GM23338 (cell line): ENCODE measurements around the gene ZNF865. TPM values are rescaled to one million over a fixed set of nuclear protein-coding genes. Genes with fewer than 3 reads are reported as not detected.

Experiments
- ATAC-seq: fragments of 200-7000 bp; cut with Tn5 transposase; 3 replicates; pipeline ENCODE4 v1.9.1; 2020
- DNase-seq: peaks from one replicate; pipeline ENCODE4 v3.0.0-alpha.2; 2015; ENCODE audit warnings: low spot score
- H2AFZ ChIP-seq: fragments of 200-600 bp; sonication (generic); 2 replicates; pipeline ENCODE4 v1.8.0; 2016; ENCODE audit warnings: antibody characterized with exemption, mild to moderate bottlenecking, moderate library complexity
- H3F3A ChIP-seq: fragments of 200-600 bp; sonication (generic); replicated peaks from 2 replicates; pipeline ENCODE4 v1.8.0; 2017; ENCODE audit warnings: antibody characterized with exemption, mixed run types, low read depth
- H3K27ac ChIP-seq: fragments of 200-600 bp; sonication (generic); 2 replicates; pipeline ENCODE4 v1.6.1; 2016; ENCODE audit warnings: low read depth
- H3K27me3 ChIP-seq: fragments of 200-600 bp; sonication (generic); 2 replicates; pipeline ENCODE4 v1.8.0; 2016; ENCODE audit warnings: mild to moderate bottlenecking, mixed run types, moderate library complexity; ENCODE audit not compliant: insufficient read depth
- H3K36me3 ChIP-seq: fragments of 200-600 bp; sonication (generic); 2 replicates; pipeline ENCODE4 v1.8.0; 2016; ENCODE audit warnings: mild to moderate bottlenecking; ENCODE audit not compliant: insufficient read depth
- H3K4me1 ChIP-seq: fragments of 200-600 bp; sonication (generic); 2 replicates; pipeline ENCODE4 v1.8.0; 2016; ENCODE audit warnings: mild to moderate bottlenecking, moderate library complexity; ENCODE audit not compliant: insufficient read depth
- H3K4me2 ChIP-seq: fragments of 200-600 bp; sonication (generic); 2 replicates; pipeline ENCODE4 v1.7.1; 2017; ENCODE audit warnings: mixed run types
- H3K4me3 ChIP-seq: fragments of 200-600 bp; sonication (generic); 2 replicates; pipeline ENCODE4 v1.6.1; 2016; ENCODE audit warnings: mixed run types
- H3K79me2 ChIP-seq: fragments of 200-600 bp; sonication (generic); replicated peaks from 2 replicates; pipeline ENCODE4 v1.8.0; 2017; ENCODE audit warnings: mild to moderate bottlenecking; ENCODE audit not compliant: insufficient read depth
- H3K9me2 ChIP-seq: fragments of 200-600 bp; sonication (generic); 2 replicates; pipeline ENCODE4 v1.8.0; 2017; ENCODE audit not compliant: insufficient read depth
- H4K20me1 ChIP-seq: fragments of 200-600 bp; sonication (generic); replicated peaks from 2 replicates; pipeline ENCODE4 v1.8.0; 2017; ENCODE audit warnings: mild to moderate bottlenecking; ENCODE audit not compliant: insufficient read depth
- H3K27ac Mint-ChIP-seq: 2 replicates; pipeline ENCODE4 v1.8.0; 2020; ENCODE audit warnings: inconsistent platforms, mild to moderate bottlenecking, moderate library complexity, mixed read lengths
- H3K27me3 Mint-ChIP-seq: 3 replicates; pipeline ENCODE4 v1.8.0; 2022; ENCODE audit warnings: low read depth, mild to moderate bottlenecking, moderate library complexity, mixed read lengths, inconsistent platforms; ENCODE audit not compliant: insufficient read depth, poor library complexity
- H3K36me3 Mint-ChIP-seq: 3 replicates; pipeline ENCODE4 v1.8.0; 2021; ENCODE audit warnings: low read depth, mild to moderate bottlenecking, inconsistent platforms, moderate library complexity, mixed read lengths
- H3K4me1 Mint-ChIP-seq: 3 replicates; pipeline ENCODE4 v1.8.0; 2020; ENCODE audit warnings: mild to moderate bottlenecking, inconsistent platforms, mixed read lengths
- H3K4me3 Mint-ChIP-seq: 3 replicates; pipeline ENCODE4 v1.8.0; 2021; ENCODE audit warnings: moderate library complexity, mild to moderate bottlenecking, inconsistent platforms, mixed read lengths
- H3K9me3 Mint-ChIP-seq: 3 replicates; pipeline ENCODE4 v1.8.0; 2020; ENCODE audit warnings: moderate library complexity, mild to moderate bottlenecking, inconsistent platforms, mixed read lengths
- CREB1 ChIP-seq: fragments of 250-450 bp; sonication (Bioruptor Pico); IDR thresholded peaks from 2 replicates; pipeline ENCODE4 v1.5.0; 2020; ENCODE audit warnings: low read depth, mild to moderate bottlenecking, moderate library complexity
- EZH2 ChIP-seq: fragments of 200-600 bp; sonication (generic); IDR thresholded peaks from one replicate; pipeline ENCODE4 v1.8.0; 2017; ENCODE audit warnings: antibody characterized with exemption, mild to moderate bottlenecking, low read depth; ENCODE audit not compliant: unreplicated experiment
- EZH2phosphoT487 ChIP-seq: fragments of 200-600 bp; sonication (generic); IDR thresholded peaks from one replicate; pipeline ENCODE4 v1.8.1; 2018; ENCODE audit warnings: antibody characterized with exemption; ENCODE audit not compliant: unreplicated experiment
- NANOG ChIP-seq: IDR thresholded peaks from 2 replicates; pipeline ENCODE4 v1.6.1; 2016; ENCODE audit warnings: antibody characterized with exemption, borderline replicate concordance
- POLR2AphosphoS5 ChIP-seq: IDR thresholded peaks from 2 replicates; pipeline ENCODE4 v1.6.1; 2016; ENCODE audit warnings: antibody characterized with exemption, low read depth
- polyA plus RNA-seq: library from polyadenylated mRNA; unstranded; fragments of >200 nt; fragmentation: Nextera tagmentation; extraction: Ambion mirVana; gene quantifications from 2 replicates; pipeline ENCODE4 v1.2.1, GENCODE V29; 2016
- total RNA-seq: library from RNA; depleted of rRNA; stranded (reverse); fragments of >200 nt; shearing (Covaris generic); gene quantifications from 2 replicates; pipeline ENCODE4 v1.2.3, GENCODE V29; 2014
- TF ChIP-seq, protein P1 (sequence below): IDR thresholded peaks from one replicate; pipeline ENCODE4 v1.6.1; 2018; ENCODE audit warnings: antibody characterized with exemption; ENCODE audit not compliant: unreplicated experiment
- TF ChIP-seq, protein P2 (sequence below): fragments of 250-450 bp; sonication (Bioruptor Pico); IDR thresholded peaks from 2 replicates; pipeline ENCODE4 v1.5.0; 2020; ENCODE audit warnings: mild to moderate bottlenecking, moderate library complexity
- TF ChIP-seq, protein P3 (sequence below), 2 experiments: fragments of 200-600 bp in 1 of 2; sonication (generic) in 1 of 2; conservative IDR thresholded peaks; 2 replicates each; pipeline versions ENCODE4 v1.5.1 to v1.6.1; 2016 to 2017; ENCODE audit warnings: antibody characterized with exemption in 2 of 2, low read depth in 2 of 2, mild to moderate bottlenecking in 2 of 2, moderate library complexity in 1 of 2

The ZNF865 gene
- total and polyA plus RNA-seq, 2 experiments from 2014 or later = 2.2 to 12.1 TPM

DNA sequence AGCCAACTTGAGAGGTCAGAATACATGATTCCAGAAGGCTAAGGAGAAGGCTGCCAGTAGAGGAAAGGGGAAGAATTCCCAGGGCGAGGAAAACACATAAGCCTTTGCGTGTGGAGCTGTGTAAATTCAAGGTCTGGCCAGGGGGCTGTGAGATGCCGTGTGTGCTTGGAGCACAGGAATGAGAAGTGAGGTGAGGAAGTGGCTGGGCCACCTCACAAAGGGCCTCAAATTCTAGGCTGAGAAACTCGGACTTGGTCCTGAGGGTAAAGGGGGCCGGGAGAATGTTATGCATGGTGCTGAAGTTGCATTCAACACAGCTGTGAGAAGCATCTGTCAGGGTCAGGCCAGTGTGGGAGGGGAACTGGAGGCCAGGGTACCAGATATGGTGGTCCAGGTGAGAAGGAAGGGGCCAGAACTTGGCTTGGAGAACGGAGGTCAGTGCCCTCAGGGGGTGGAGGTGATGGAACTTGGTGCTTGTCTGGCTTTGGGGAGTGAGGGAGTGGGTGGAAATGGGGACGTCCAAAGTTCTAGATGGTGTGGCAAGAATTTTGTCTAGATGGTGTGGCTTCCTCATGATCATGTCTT lies 30.5 kb downstream of the ZNF865 start:
- Histone ChIP-seq H3K79me2 (peaks cover 17% of the 10 kb centered on the region), H4K20me1 (peaks cover 5% of the 10 kb centered on the region; the same call in 1 of the 2 replicates), H3K27me3 (no peaks in the 10 kb centered on the region), H3K27ac (no peak overlapping the region), H3K4me3 (peak overlapping the region; percentile 84), H3K4me2 (peak overlapping the region; percentile 98), H3K4me1 (peaks cover 9% of the 10 kb centered on the region), H3K9me2 (peaks cover 3% of the 10 kb centered on the region; the same call in 1 of the 2 replicates), H3F3A (peaks cover 25% of the 10 kb centered on the region), H2AFZ (no peak overlapping the region), H3K36me3 (no peaks in the 10 kb centered on the region)
- Mint-ChIP-seq H3K9me3 (peaks cover 11% of the 10 kb centered on the region), H3K4me1 (peaks cover 30% of the 10 kb centered on the region), H3K4me3 (peak overlapping the region; percentile 100), H3K27me3 (peaks cover 24% of the 10 kb centered on the region), H3K36me3 (peaks cover 20% of the 10 kb centered on the region), H3K27ac (0 out of 2 replicates have a peak overlapping the region, but pooled peaks have one; percentile 99)
- TF ChIP-seq NANOG = no peak
- no peak for TF ChIP-seq EZH2
- no peak for TF ChIP-seq CREB1 (CRISPR knock-in tag)
- TF ChIP-seq, protein P1, sequence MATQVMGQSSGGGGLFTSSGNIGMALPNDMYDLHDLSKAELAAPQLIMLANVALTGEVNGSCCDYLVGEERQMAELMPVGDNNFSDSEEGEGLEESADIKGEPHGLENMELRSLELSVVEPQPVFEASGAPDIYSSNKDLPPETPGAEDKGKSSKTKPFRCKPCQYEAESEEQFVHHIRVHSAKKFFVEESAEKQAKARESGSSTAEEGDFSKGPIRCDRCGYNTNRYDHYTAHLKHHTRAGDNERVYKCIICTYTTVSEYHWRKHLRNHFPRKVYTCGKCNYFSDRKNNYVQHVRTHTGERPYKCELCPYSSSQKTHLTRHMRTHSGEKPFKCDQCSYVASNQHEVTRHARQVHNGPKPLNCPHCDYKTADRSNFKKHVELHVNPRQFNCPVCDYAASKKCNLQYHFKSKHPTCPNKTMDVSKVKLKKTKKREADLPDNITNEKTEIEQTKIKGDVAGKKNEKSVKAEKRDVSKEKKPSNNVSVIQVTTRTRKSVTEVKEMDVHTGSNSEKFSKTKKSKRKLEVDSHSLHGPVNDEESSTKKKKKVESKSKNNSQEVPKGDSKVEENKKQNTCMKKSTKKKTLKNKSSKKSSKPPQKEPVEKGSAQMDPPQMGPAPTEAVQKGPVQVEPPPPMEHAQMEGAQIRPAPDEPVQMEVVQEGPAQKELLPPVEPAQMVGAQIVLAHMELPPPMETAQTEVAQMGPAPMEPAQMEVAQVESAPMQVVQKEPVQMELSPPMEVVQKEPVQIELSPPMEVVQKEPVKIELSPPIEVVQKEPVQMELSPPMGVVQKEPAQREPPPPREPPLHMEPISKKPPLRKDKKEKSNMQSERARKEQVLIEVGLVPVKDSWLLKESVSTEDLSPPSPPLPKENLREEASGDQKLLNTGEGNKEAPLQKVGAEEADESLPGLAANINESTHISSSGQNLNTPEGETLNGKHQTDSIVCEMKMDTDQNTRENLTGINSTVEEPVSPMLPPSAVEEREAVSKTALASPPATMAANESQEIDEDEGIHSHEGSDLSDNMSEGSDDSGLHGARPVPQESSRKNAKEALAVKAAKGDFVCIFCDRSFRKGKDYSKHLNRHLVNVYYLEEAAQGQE = no peak
- TF ChIP-seq EZH2phosphoT487 = no peak
- no peak for TF ChIP-seq POLR2AphosphoS5
- TF ChIP-seq, protein P2, sequence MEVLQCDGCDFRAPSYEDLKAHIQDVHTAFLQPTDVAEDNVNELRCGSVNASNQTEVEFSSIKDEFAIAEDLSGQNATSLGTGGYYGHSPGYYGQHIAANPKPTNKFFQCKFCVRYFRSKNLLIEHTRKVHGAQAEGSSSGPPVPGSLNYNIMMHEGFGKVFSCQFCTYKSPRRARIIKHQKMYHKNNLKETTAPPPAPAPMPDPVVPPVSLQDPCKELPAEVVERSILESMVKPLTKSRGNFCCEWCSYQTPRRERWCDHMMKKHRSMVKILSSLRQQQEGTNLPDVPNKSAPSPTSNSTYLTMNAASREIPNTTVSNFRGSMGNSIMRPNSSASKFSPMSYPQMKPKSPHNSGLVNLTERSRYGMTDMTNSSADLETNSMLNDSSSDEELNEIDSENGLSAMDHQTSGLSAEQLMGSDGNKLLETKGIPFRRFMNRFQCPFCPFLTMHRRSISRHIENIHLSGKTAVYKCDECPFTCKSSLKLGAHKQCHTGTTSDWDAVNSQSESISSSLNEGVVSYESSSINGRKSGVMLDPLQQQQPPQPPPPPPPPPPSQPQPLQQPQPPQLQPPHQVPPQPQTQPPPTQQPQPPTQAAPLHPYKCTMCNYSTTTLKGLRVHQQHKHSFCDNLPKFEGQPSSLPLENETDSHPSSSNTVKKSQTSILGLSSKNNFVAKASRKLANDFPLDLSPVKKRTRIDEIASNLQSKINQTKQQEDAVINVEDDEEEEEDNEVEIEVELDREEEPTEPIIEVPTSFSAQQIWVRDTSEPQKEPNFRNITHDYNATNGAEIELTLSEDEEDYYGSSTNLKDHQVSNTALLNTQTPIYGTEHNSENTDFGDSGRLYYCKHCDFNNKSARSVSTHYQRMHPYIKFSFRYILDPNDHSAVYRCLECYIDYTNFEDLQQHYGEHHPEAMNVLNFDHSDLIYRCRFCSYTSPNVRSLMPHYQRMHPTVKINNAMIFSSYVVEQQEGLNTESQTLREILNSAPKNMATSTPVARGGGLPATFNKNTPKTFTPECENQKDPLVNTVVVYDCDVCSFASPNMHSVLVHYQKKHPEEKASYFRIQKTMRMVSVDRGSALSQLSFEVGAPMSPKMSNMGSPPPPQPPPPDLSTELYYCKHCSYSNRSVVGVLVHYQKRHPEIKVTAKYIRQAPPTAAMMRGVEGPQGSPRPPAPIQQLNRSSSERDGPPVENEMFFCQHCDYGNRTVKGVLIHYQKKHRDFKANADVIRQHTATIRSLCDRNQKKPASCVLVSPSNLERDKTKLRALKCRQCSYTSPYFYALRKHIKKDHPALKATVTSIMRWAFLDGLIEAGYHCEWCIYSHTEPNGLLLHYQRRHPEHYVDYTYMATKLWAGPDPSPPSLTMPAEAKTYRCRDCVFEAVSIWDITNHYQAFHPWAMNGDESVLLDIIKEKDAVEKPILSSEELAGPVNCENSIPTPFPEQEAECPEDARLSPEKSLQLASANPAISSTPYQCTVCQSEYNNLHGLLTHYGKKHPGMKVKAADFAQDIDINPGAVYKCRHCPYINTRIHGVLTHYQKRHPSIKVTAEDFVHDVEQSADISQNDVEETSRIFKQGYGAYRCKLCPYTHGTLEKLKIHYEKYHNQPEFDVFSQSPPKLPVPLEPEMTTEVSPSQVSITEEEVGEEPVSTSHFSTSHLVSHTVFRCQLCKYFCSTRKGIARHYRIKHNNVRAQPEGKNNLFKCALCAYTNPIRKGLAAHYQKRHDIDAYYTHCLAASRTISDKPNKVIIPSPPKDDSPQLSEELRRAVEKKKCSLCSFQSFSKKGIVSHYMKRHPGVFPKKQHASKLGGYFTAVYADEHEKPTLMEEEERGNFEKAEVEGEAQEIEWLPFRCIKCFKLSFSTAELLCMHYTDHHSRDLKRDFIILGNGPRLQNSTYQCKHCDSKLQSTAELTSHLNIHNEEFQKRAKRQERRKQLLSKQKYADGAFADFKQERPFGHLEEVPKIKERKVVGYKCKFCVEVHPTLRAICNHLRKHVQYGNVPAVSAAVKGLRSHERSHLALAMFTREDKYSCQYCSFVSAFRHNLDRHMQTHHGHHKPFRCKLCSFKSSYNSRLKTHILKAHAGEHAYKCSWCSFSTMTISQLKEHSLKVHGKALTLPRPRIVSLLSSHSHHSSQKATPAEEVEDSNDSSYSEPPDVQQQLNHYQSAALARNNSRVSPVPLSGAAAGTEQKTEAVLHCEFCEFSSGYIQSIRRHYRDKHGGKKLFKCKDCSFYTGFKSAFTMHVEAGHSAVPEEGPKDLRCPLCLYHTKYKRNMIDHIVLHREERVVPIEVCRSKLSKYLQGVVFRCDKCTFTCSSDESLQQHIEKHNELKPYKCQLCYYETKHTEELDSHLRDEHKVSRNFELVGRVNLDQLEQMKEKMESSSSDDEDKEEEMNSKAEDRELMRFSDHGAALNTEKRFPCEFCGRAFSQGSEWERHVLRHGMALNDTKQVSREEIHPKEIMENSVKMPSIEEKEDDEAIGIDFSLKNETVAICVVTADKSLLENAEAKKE (CRISPR knock-in tag) = no peak
- TF ChIP-seq, protein P3, sequence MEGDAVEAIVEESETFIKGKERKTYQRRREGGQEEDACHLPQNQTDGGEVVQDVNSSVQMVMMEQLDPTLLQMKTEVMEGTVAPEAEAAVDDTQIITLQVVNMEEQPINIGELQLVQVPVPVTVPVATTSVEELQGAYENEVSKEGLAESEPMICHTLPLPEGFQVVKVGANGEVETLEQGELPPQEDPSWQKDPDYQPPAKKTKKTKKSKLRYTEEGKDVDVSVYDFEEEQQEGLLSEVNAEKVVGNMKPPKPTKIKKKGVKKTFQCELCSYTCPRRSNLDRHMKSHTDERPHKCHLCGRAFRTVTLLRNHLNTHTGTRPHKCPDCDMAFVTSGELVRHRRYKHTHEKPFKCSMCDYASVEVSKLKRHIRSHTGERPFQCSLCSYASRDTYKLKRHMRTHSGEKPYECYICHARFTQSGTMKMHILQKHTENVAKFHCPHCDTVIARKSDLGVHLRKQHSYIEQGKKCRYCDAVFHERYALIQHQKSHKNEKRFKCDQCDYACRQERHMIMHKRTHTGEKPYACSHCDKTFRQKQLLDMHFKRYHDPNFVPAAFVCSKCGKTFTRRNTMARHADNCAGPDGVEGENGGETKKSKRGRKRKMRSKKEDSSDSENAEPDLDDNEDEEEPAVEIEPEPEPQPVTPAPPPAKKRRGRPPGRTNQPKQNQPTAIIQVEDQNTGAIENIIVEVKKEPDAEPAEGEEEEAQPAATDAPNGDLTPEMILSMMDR (conservative IDR thresholded peaks at IDR 0.05; ENCODE audit: low read depth in 2 of 2) = no peak
- DNase-seq (no peak), ATAC-seq (no peak)
